SK-N-SH (cell line): Measurements from ENCODE around the gene MAGI3.

Experiments
- CTCF ChIP-seq: fragments of 200-600 bp; sonication (generic); IDR thresholded peaks from 2 replicates; pipeline ENCODE4 v1.6.1; 2017; ENCODE audit warnings: antibody characterized with exemption, mild to moderate bottlenecking, moderate library complexity
- EZH2phosphoT487 ChIP-seq: fragments of 200-600 bp; sonication (generic); IDR thresholded peaks from 2 replicates; pipeline ENCODE4 v1.6.1; 2017; ENCODE audit warnings: low read depth, mixed run types, mild to moderate bottlenecking, antibody characterized with exemption, moderate library complexity, borderline replicate concordance
- FOXJ3 ChIP-seq: sonication (generic); formaldehyde crosslinking; IDR thresholded peaks from 2 replicates; pipeline ENCODE4 v1.5.1; 2020; ENCODE audit warnings: mild to moderate bottlenecking, missing genetic modification reagents
- GABPA ChIP-seq: IDR thresholded peaks from 2 replicates; pipeline ENCODE4 v1.4.0; 2012; ENCODE audit warnings: low read depth, mild to moderate bottlenecking
- GATA2 ChIP-seq: sonication (generic); formaldehyde crosslinking; IDR thresholded peaks from 2 replicates; pipeline ENCODE4 v1.5.0; 2020; ENCODE audit warnings: mild to moderate bottlenecking, missing genetic modification reagents
- MXI1 ChIP-seq: IDR thresholded peaks from 2 replicates; pipeline ENCODE4 v1.6.1; 2012; ENCODE audit warnings: mild to moderate bottlenecking, low read depth, low read length, improper control_type of control experiment
- POLR2AphosphoS5 ChIP-seq: IDR thresholded peaks from 2 replicates; pipeline ENCODE4 v1.6.1; 2012; ENCODE audit warnings: low read depth, low read length
- RAD21 ChIP-seq: IDR thresholded peaks from 2 replicates; pipeline ENCODE4 v1.6.1; 2012; ENCODE audit warnings: mild to moderate bottlenecking, low read length
- SMC3 ChIP-seq: IDR thresholded peaks from 2 replicates; pipeline ENCODE4 v1.6.1; 2012; ENCODE audit warnings: low read depth, low read length, improper control_type of control experiment
- ZBTB33 ChIP-seq: IDR thresholded peaks from 2 replicates; pipeline ENCODE4 v1.4.0; 2012; ENCODE audit warnings: low read depth, borderline replicate concordance
- TF ChIP-seq, protein P1 (sequence below): IDR thresholded peaks from 2 replicates; pipeline ENCODE4; 2012
- TF ChIP-seq, protein P2 (sequence below): IDR thresholded peaks from 2 replicates; pipeline ENCODE4 v1.4.0; 2012; ENCODE audit warnings: low read depth, borderline replicate concordance
- TF ChIP-seq, protein P3 (sequence below): fragments of 150-350 bp; IDR thresholded peaks from 2 replicates; pipeline ENCODE4 v1.6.1; 2016; ENCODE audit warnings: mild to moderate bottlenecking, low read depth, low read length

DNA sequence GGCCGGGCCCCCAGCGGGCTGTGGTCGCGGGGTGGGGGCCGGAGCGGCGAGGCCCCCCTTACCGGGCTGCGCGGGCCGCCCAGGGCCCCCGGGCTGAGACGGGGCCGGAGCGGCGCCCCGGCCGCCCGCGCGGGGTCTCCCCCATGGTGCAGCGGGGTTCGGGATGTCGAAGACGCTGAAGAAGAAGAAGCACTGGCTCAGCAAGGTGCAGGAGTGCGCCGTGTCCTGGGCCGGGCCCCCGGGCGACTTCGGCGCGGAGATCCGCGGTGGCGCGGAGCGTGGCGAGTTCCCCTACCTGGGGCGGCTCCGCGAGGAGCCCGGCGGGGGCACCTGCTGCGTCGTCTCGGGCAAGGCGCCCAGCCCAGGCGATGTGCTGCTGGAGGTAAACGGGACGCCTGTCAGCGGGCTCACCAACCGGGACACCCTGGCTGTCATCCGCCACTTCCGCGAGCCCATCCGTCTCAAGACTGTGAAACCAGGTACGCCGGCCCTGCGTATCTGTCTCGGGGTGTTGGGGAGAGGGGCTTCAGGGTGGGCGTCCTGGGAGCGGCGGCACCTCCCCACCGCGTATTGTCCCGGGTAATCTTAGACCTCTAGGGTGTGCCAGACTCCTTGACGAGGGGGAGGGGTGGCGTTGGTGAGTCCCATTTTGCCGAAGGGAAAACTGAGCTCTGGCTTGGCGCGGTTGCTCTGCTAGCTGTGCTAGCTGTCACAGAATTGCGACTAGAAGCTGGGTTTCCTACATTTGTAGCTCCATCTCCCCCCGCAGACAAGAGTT is 745 bp downstream of the MAGI3 start:
- no peak for TF ChIP-seq POLR2AphosphoS5
- TF ChIP-seq CTCF: no peak
- peak; percentile 36 for TF ChIP-seq MXI1
- TF ChIP-seq FOXJ3: no peak
- TF ChIP-seq, protein P1, sequence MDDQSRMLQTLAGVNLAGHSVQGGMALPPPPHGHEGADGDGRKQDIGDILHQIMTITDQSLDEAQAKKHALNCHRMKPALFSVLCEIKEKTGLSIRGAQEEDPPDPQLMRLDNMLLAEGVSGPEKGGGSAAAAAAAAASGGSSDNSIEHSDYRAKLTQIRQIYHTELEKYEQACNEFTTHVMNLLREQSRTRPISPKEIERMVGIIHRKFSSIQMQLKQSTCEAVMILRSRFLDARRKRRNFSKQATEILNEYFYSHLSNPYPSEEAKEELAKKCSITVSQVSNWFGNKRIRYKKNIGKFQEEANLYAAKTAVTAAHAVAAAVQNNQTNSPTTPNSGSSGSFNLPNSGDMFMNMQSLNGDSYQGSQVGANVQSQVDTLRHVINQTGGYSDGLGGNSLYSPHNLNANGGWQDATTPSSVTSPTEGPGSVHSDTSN: 0 out of 2 replicates have a peak, but pooled peaks have one; percentile 9
- no peak for TF ChIP-seq GATA2 (CRISPR knock-in tag)
- peak; percentile 29 for TF ChIP-seq RAD21
- no peak for TF ChIP-seq GABPA
- TF ChIP-seq ZBTB33: no peak
- no peak for TF ChIP-seq EZH2phosphoT487
- TF ChIP-seq SMC3: no peak
- TF ChIP-seq, protein P2, sequence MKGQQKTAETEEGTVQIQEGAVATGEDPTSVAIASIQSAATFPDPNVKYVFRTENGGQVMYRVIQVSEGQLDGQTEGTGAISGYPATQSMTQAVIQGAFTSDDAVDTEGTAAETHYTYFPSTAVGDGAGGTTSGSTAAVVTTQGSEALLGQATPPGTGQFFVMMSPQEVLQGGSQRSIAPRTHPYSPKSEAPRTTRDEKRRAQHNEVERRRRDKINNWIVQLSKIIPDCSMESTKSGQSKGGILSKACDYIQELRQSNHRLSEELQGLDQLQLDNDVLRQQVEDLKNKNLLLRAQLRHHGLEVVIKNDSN: no peak
- TF ChIP-seq, protein P3, sequence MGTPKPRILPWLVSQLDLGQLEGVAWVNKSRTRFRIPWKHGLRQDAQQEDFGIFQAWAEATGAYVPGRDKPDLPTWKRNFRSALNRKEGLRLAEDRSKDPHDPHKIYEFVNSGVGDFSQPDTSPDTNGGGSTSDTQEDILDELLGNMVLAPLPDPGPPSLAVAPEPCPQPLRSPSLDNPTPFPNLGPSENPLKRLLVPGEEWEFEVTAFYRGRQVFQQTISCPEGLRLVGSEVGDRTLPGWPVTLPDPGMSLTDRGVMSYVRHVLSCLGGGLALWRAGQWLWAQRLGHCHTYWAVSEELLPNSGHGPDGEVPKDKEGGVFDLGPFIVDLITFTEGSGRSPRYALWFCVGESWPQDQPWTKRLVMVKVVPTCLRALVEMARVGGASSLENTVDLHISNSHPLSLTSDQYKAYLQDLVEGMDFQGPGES: no peak
